HG02973 (cell line): ENCODE results near the gene NPAS2.

Experiments
- ATAC-seq: cut with Tn5 transposase; IDR thresholded peaks from one replicate; pipeline ENCODE4 v1.9.1; 2021; ENCODE audit warnings: moderate library complexity; ENCODE audit not compliant: unreplicated experiment

Gene NPAS2

DNA sequence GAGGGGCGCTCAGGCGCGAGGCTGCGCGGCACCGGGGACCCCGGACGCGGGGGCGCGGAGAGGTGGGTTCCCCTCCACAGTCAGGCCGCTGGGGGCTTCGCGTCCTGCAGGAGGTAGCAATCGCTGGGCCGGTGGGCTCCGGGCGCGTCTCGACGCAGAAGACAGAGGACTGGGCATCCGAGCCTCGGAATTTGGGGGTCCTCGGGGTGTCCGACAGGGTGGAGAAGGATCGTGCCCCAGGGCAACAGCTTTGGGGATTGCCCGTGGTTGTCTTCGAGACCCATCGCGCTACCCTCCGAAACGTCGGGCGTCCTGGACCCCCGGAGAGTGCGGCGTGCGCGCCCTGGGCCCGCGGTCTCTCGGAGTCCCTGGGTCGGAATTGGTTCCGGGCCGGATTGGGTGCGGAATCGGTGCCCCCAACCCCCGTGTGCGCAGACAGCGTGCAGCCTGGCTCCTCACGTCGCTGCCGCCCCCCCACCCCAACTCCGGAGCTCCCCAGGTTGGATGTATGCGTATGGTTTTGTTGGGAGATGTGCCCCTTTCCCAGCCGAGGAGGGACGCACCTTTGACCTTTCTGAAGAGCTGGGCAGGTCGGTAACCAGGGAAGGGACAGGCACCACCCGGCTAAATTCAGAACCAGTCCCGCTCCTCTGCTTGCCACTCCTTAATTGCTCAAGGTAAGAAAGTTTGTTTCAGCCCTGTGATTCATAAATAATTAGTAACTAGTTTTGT is 750 bp downstream of the NPAS2 start:
- no peak for ATAC-seq

DNA sequence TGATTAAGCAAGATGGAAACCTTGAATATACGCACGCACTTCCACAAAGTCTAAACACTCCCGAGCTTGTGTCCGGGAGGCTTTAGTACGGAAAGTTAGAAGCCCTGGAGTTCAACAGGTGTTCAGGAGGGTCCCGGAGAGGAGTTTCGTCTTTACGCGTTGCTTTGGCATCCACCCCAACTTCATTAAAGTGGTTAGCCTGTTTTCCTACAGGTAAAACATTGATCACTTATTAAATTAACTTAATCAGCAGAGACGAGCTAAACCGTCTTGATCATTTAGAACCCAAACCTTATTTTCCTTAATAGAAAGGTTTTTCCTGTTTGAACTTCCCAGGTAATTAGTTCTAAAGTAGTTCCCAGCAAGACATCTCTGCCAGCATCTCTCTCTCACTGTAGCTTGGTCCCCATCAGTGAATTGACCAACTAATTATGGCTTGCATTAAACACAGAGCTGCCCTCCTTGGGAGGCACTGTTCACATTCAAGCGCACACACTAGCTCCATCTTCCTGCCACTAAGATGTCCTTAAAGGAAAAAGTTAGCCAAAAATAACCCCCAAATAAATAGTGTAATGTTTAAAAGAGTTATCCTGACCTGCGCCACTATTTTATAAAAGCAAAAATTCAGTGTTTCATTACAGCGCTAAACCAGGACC is 1.4 kb downstream of the NPAS2 start:
- ATAC-seq, result no peak

DNA sequence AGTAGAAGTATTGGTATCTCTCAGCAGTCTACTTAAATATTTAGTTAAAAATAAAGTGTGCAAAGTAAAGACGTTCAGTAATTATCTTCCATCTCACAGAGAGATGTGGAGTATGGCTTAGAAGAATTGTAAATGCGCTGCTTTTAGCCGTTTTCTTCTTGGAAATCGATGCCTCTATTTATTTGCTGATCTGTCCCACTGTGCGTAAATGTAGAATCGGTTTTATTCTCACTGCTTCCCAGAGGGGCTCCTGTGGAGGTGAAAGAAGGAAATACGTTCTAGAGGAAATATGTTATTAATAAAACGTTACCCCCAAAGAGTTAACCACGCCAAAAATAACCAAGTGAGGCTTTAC is 1.9 kb downstream of the NPAS2 start:
- no peak for ATAC-seq

DNA sequence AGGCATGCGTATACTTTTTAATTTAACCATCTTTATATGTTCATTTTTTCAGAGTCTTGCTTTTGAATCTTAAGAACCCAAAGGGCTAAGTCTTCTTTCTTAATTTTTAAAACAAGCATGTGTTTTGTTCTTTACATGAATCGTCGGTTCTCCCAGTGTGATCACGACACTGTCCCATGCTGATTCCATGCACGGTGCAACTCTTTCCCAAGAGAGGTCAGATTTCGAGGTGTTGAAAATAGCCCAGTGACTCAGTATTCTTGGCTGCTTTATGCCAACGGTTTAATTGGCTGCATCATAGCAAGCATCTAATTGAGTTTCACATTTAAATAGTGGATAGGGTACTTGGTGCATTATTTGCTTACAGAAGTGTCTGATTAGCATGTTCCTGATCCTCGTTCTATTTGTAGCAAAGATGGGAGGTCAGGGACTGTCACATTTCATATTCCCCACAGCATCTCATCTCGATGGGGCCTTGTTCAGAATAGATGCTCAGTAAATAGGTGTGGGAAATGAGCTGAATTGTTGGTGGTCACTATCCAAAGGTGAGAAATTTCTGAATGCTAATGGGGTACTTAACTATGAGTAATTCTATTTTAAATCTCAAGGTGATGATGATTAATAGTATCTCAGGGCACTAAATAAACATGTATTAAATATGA is 2.8 kb downstream of the NPAS2 start:
- ATAC-seq, result no peak

DNA sequence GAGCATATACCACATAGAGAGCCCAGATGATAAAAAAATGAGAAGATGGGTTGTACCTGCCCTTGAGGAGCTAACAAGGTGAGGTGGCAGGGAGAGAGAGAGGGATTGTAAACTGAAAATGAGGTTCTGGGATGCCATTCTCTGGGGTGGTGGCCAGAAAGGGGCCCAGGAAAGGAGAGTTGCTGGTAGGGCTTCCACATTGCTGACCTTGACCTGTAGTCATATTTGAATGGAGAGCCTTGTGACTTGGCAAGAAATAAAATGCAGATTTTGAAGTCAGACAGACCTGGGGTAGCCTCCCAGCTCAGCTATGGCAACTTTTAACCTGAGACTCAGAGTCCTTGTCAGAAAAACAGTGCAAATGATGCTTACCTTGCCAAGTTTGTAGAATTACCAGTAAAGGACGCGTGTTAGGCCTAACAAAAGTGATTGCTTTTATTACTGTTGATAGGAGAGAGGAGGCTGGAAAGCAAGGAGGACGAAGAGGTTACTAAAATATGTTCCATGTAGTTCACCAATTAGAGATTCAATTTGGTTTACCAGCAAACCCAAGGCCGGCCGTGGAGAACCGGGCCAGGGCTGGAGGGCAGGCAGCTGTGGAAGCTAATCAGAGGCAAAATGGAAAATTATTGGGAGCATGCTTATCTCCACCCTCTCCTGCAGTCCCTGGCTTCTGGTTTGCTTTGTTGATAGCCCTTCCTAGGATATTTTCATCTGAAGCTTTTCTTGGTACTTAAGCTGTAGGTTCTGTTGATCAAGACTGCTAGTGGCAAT is 3.9 kb downstream of the NPAS2 start:
- no peak for ATAC-seq

DNA sequence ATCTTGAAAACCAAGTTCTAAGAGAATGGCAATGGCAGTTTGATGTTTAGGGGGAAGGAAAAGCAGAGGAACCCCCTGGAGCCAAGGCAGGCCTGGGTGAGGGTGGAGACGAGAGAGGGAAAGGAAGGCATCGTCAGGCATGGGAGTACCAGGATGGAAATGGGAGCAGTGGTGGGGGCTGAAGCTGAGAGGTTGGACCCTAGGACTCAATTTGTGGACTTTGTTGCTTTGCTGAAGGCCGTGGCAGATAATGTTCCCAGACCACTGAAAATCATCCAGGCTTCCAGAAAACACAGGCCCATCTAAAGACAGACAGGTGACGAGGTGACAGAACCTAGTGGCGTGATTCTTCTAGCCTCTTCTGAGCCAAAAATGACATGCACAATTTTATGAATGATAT is 4.9 kb downstream of the NPAS2 start:
- ATAC-seq, result no peak

DNA sequence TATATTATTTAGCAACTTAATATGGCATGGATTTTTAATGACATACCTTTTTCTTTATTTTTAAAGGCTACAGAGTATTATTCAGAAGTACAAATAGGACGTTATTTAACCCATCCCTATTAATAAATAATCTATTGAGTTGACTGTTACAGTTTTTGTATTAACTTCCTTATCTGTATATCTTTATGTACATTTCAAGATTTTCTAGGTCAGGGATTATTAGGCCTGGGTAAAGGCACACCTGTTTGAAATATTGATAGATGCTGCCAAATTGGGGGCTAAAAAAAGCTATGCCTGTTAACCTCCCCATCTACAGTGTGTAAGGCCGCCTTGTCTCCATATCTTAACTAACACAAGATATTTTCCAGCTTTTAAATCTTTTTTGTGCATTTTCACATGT is 6.6 kb downstream of the NPAS2 start:
- no peak for ATAC-seq

DNA sequence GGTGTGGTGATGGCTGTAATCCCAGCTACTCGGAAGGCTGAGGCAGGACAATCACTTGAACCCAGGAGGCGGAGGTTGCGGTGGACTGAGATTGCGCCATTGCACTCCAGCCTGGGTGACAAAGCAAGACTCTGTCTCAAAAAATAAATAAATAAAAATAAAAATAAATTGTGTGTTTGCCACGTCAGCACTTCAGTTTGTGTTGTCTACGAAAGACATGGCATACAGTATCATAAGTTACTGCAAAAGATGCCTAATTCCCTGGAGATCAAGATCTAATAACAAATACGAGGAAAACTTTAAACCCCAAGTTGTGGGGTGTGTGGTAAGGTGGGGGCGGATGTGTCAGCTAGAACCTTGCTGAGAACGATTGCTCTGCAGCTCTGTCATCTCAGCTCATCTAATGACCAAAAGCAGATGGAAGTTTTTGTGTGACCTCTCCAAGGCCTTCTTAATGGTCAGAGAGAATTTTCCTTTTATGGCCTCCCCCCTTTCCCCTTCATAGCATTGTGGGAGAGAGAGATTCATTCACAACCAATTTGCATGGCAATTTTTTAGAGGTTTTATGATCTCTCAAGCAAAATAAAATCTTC is 11.3 kb downstream of the NPAS2 start:
- no peak for ATAC-seq

DNA sequence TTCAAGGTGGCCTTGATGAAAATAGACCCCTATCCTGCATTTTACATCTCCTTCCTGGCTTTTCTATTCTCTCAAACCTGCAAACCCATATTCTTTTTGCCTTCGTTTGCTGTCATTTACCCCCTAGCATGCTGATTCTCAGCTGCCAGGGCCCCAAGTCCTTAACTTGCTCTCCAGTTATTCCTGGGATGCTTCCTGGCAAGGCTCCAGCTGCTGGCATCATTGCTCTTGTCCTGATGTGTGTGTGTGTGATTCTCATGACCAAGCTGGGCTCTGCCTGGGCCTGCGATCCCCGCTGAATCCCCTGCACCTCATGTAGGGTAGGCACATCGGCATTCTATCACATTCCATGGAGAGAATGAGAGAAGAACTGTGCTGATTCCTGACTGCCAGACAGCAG is 11.9 kb downstream of the NPAS2 start:
- ATAC-seq, result no peak

DNA sequence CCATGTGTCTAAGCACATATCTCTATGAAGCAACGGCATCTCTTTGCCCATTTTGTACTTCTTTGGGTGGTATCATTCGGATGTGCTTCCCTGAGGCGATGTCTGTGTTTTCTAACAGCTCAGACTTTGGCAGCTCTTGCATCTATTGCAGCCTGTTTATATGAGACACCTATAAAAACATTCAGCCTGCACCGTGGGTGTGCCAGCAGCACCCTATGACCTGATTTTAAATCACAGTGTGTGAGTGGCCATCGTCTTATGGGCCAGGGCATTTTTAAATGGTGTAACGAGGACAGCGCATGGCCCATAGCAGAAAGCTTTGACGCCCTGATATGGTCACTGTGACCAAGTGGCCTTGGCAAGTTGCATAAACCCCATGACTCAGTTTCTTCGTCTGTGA is 12.9 kb downstream of the NPAS2 start:
- no peak for ATAC-seq

DNA sequence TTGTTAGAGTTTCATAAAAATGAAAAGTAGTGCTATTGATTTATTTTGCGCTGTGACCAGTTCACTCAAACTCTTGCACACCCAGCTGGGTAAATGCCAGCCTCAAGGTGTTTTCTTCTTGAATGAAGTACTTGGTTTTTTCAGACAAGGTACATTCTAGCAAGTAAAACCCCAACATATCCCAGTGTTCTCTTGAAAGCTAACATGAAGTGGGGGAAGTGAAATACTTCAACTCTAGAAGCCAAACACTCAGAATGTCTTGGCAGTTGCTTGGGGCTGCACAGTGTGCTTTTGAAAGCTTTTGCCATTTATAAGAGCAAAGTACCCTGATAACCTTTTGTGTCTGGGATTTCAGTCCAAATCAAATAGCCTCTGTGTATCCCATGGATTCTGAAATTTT is 13.4 kb downstream of the NPAS2 start:
- ATAC-seq, result no peak

DNA sequence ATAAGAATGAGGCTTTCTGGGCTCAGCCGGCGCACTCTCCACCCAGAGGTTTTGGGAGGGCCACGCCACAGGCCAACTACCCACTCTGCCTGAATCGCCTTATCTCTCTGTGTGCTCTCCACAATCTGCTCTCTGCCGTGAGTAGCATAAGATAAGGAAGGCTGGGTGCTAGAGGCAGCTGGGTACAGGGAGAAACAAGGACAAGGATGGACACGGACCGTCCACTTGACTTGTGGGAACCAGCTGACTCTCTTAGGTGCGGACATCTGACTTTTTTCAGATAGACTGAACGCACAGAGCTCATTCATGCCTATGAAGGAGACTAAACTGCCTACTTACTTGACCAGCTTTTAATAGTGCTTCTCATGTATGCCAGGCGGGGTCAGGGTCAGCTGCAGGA is 14.3 kb downstream of the NPAS2 start:
- no peak for ATAC-seq

DNA sequence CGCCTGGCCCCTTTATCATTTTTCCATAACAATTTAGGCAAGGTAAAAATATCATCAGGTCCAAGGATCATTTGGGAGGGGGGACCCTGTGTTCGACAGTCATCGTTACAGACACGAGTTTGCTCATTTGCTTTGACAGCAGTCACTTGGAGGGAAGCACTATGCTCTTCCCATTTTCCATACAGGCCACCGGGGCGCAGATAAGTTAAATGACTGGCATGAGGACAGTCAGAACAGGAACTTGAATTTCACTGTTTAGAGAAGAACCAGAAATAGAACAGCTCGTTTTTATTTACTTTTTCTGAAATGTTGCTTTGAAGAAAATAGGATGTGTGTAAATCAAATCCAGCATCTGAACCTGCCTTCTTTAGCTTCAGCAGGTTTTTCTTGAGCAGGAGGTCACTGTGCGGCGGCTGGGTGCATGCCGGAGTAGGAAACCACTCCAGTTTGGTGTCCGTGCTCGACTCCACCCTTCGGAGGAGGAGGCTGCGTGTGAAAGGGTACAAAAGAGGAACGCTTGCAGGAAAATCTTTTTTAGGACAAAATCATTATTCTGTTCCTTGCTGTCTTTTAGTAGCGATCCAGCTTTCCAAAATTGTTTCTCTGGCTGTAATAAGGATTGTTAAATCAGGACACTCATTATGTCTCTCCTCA is 15.2 kb downstream of the NPAS2 start:
- ATAC-seq, result no peak

DNA sequence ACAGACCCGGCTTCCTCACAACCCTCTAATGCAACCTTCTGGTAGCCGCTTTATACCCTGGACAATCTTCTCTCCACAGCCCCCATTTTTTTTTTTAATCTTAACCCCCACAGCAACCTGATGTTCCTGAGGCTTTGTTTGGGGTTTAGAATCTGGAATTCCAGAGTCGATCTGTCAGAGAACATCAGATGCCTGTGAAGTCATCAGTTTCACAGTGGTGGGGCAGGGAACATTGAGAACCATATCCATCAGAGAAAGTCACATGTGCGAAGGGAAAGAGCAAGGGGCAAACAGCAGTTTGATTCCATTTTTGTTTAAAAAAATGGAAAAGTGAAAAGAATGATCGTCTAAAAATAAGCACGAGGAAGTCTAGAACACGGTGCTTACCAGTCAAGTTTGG is 20.6 kb downstream of the NPAS2 start:
- no peak for ATAC-seq

DNA sequence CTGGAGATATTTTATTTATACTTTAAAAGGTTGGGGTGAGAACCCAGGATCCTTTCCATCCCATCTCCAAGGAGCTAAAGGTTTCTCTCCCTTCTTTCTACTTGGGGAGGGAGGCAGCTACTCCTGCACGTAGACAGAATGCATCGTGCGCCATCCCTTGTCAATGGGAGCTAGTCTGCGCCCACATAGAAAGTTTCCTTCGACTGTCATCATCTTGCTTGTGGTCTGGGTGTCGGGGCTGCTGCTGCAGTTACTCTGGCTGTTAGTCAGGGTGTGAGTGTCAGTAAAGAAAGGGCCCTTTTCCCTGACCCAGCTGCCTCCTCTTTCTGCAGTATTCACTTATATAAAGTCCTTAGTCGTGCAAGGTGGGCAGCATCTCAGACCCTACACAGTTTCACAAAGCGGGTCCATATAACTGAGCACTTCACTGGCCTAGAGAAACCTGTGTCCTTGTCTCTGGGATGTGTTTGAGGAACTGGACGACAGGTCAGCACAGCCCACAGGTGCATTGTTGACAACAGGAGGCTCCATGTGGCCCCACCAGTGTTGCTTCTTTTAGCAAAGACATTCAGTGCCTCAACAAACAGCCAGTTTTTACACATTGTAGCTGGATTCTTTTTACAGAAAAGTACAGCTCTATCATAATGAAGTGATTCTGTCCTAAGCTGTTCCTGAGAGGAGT is 22.4 kb downstream of the NPAS2 start:
- no peak for ATAC-seq

DNA sequence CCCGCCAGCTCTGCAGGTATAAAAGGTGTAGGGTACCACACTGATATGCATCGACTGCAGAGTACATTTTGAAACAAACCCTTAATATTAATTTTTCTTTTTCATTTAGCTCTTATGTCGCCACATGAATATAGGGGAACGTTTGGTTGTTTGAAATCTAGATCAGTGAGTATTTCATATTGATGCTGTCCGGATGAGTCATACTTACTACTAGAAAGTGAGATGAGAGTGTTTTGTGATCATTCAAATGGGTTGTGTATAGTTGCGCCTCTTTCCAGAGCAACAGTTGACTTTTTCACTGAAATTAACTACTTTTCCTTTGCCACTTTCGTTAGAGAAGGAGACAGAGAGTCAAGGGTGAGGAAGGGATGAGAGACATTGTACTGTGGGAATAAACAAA is 24.6 kb downstream of the NPAS2 start:
- no peak for ATAC-seq

DNA sequence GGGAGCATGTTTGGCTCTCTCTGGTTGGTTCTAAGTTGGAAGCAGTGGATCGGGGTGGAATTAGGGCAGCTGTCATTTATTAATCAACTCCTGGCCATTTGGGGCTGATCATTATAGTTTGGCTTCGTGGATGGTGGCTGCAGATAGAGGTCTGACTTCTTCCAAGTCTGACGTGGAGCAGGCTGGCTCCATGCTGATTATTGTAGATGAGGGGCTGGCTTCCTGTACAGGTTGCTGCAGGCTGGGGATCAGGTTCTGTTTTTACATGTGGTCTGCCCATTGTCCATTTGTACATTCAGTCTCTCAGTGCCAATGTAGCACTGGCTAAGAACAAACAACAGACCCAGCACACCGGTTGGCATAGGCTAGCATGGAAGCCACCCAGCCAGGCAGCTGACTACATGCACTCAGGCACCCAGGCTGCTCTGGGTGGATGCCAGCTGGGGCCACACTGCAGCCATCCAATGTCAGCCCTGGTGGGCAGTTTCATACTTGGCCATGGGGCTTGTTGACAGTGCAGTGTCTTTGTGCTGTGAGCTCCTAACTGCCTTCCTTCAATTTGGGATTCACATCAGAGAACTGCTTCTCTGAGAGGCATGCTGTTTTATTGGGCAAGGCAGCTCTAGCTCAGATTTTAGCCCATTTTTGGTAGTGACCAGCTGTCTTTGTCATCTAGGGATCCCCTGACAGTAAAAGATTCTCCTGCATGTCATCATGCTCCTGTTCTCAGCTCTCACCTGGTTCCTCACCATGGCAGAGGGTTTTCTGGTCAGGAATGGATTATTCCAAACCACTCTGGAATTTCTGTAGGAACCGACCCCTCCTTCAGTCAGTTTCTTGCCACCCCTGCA is 25.4 kb downstream of the NPAS2 start:
- ATAC-seq, result no peak

DNA sequence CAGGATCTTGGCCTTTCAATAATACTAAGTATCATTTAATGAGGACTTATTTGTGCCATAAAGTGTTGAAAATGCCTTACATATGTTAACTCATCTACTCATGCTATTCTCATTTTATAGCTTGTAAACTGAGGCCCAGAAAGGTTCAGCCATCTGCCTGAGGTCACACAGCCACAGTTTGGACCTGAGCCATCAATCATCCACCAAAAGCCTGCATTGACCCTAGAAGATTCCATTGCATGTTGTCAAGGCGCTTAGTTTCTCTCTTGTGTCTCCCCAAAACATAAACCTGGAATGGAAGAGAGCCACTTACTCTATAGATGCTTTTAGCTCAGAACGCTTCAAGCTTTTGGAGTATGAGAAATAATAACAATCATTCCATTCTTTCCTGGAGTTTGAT is 26.8 kb downstream of the NPAS2 start:
- ATAC-seq, result no peak

DNA sequence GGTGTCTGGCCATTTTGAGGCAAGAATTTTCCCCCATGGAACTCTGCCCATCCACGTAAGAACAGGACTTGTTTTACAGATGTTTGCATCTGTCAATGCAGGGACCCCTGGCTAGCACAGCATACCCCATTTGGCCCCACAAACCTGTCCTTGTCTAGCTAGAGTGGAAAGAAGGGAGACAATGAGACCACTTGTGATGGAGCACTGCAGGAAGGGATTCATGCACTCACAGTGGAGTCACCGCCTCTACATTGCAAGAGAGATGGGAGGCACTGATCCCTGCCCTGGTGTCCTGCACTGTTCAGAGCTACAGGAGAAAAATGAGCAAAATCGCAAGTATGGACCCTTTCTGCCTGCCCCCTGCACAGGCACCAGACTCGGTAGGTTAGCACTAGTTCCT is 32.5 kb downstream of the NPAS2 start:
- no peak for ATAC-seq
